CD4-positive, alpha-beta T cell (primary cell): ENCODE measurements around the gene TAS2R9. TPM values are rescaled to one million over a fixed set of nuclear protein-coding genes. Genes with fewer than 3 reads are reported as not detected.

ENCODE experiments used
- ATAC-seq: fragments of 200-7000 bp; cut with Tn5 transposase; one replicate; pipeline ENCODE4 v1.10.0; 2022; ENCODE audit warnings: mild to moderate bottlenecking; ENCODE audit not compliant: poor library complexity
- CTCF ChIA-PET: fragments of 350-600 bp; sonication (Branson Sonifier 250); formaldehyde crosslinking; loops from one replicate; lab custom pipeline; 2021; ENCODE audit warnings: antibody characterized with exemption, inconsistent platforms; lab: Charles Lee
- POLR2A ChIA-PET: fragments of 350-600 bp; sonication (Branson Sonifier 250); formaldehyde crosslinking; loops from one replicate; lab custom pipeline; 2021; ENCODE audit warnings: antibody characterized with exemption, inconsistent platforms; lab: Charles Lee
- DNase-seq, 14 experiments: peaks; one replicate each; pipeline ENCODE4 v3.0.0-alpha.2; 2013 to 2020; ENCODE audit warnings: mixed read lengths in 2 of 14
- H3K27ac ChIP-seq, 2 donors: one replicate each; pipeline versions ENCODE4 v1.5.1 to v1.7.0; 2013; ENCODE audit warnings: low read length in 2 of 2, low read depth in 1 of 2, mild to moderate bottlenecking in 1 of 2
- H3K27me3 ChIP-seq, 2 experiments: 1 replicate in 1 of 2; 2 replicates in 1 of 2; pipeline versions ENCODE4 v1.6.1 to v1.7.0; 2013; ENCODE audit warnings: low read length in 2 of 2, control low read depth in 1 of 2, mild to moderate bottlenecking in 1 of 2, moderate library complexity in 1 of 2; ENCODE audit not compliant: insufficient read depth in 2 of 2, control insufficient read depth in 1 of 2
- H3K36me3 ChIP-seq: one replicate; pipeline ENCODE4 v1.6.1; 2013; ENCODE audit warnings: low read length, control low read depth; ENCODE audit not compliant: insufficient read depth
- H3K4me1 ChIP-seq: one replicate; pipeline ENCODE4 v1.6.1; 2013; ENCODE audit warnings: low read length, control low read depth; ENCODE audit not compliant: insufficient read depth
- H3K4me3 ChIP-seq: one replicate; pipeline ENCODE4 v1.5.1; 2013; ENCODE audit warnings: mild to moderate bottlenecking, low read length, moderate library complexity
- H3K9me3 ChIP-seq, 2 experiments: 1 replicate in 1 of 2; 2 replicates in 1 of 2; pipeline versions ENCODE4 v1.6.1 to v1.7.0; 2013; ENCODE audit warnings: low read length in 2 of 2, mild to moderate bottlenecking in 2 of 2, control low read depth in 1 of 2, moderate library complexity in 1 of 2; ENCODE audit not compliant: control insufficient read depth in 1 of 2, insufficient read depth in 1 of 2
- H3K27ac Mint-ChIP-seq: one replicate; pipeline ENCODE4 v1.8.0; 2020; ENCODE audit warnings: mixed read lengths
- H3K27me3 Mint-ChIP-seq: one replicate; pipeline ENCODE4 v1.8.0; 2021; ENCODE audit warnings: mixed read lengths
- H3K36me3 Mint-ChIP-seq: one replicate; pipeline ENCODE4 v1.8.0; 2021; ENCODE audit warnings: low read depth, mixed read lengths
- H3K4me1 Mint-ChIP-seq: one replicate; pipeline ENCODE4 v1.8.0; 2021; ENCODE audit warnings: low read depth, mixed read lengths
- H3K4me3 Mint-ChIP-seq: one replicate; pipeline ENCODE4 v1.8.0; 2020; ENCODE audit warnings: mild to moderate bottlenecking, mixed read lengths
- H3K9me3 Mint-ChIP-seq: one replicate; pipeline ENCODE4 v1.8.0; 2020; ENCODE audit warnings: mixed read lengths
- CTCF ChIP-seq: fragments of 200-600 bp; IDR thresholded peaks from one replicate; pipeline ENCODE4 v1.8.0; 2022; ENCODE audit warnings: antibody characterized with exemption, mild to moderate bottlenecking
- intact Hi-C, 2 experiments: fragments of 100-400 bp; cut with DNase I in 1 of 2; cut with micrococcal nuclease in 1 of 2; formaldehyde crosslinking; loops; one replicate each; pipeline versions ENCODE4 v1.15.1 to v1.9.0; 2023 to 2025; cut with DNase I, micrococcal nuclease
- total RNA-seq, 174 experiments: library from RNA in 2 of 174; stranded (reverse) in 2 of 174; gene quantifications; one replicate each; pipeline ENCODE4 v1.2.3 and lab custom pipeline; 2021 to 2026

TAS2R9 gene
- total RNA-seq, 2 experiments from 2014 or later, result not detected

DNA sequence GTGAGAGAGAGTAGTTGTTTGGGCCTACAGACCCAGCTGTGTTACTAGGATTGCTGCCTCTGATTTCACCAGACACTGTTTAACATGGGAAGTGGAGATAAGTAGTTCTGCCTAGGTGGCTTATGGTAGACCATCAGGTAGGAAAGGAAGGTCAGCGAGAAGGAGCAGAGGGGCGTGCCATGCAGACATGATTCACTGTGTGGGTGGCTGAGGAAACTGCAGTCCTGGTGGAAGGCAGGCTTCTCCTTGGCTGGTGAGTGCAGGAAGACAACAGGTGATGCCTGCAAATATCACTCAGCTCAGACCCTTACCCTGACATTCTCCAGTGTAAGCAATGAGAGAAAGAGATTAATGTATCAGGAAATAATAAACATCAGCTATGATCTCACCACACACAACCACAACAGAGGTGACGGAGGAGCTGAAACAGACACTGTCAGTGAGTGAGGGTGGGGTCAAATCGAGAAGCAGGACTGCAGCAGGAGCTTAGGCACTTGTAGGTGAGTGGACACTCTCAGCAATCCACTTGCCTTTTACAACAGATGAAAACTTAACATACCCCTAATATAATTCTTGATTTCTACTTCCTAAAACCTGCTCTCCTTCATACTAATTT lies 41.4 kb upstream of the TAS2R9 start:
- POLR2A ChIA-PET, result interaction anchor here (0.6 to 1.5 kb wide), 2 partner anchors 14 to 319 kb away, joined by 3 read pairs; partner anchors contain the start of gene SMIM10L1
- Histone ChIP-seq H3K36me3 (peaks cover 3% of the 10 kb centered on the region), H3K27ac (no peak overlapping the region), H3K4me3 (no peak overlapping the region), H3K9me3 (peaks cover 7 to 11% of the 10 kb centered on the region in 2 experiments), H3K4me1 (peaks cover 21% of the 10 kb centered on the region), H3K27me3 (no peaks in the 10 kb centered on the region)
- no peaks in the 10 kb centered on the region for H3K27me3 Mint-ChIP-seq
- no peak for TF ChIP-seq CTCF
- CTCF ChIA-PET, result no interaction called here
- intact Hi-C loops, result no loop called here
- H3K9me3 Mint-ChIP-seq, result peaks cover 7% of the 10 kb centered on the region
- peaks cover 68% of the 10 kb centered on the region for H3K36me3 Mint-ChIP-seq
- H3K4me3 Mint-ChIP-seq, result peak overlapping the region; percentile 7
- peak overlapping the region; percentile 10 for H3K27ac Mint-ChIP-seq
- H3K4me1 Mint-ChIP-seq, result peaks cover 52% of the 10 kb centered on the region
- ATAC-seq (peak; percentile 25), DNase-seq (peak in 1 of 14 experiments; percentile 29)

- no peak for TF ChIP-seq CTCF
- Mint-ChIP-seq H3K4me3 (no peak within 1 kb of the TSS), H3K4me1 (peaks cover 46% of the 10 kb centered on the region), H3K36me3 (peaks cover 70% of the 10 kb centered on the region), H3K27ac (no peak within 1 kb of the TSS), H3K27me3 (no peaks in the 10 kb centered on the region), H3K9me3 (no peaks in the 10 kb centered on the region)
- intact Hi-C loops, result no loop called here
- ChIA-PET CTCF (no interaction called here), POLR2A (no interaction called here)
- DNase-seq (peak in 3 of 14 experiments; percentile 9 to 73 (median 11)), ATAC-seq (peak; percentile 73)
- Histone ChIP-seq H3K4me3 (no peak within 1 kb of the TSS), H3K27ac (no peak within 1 kb of the TSS), H3K9me3 (peaks cover 0 to 5% of the 10 kb centered on the region in 2 experiments), H3K4me1 (peaks cover 21% of the 10 kb centered on the region), H3K36me3 (peaks cover 3% of the 10 kb centered on the region), H3K27me3 (no peaks in the 10 kb centered on the region)
Measured at GRCh38 chr12:10849425-10849878, 39.5 kb upstream of the TAS2R9 start, which contains the start of gene PRR4. PRR4 (minus strand) TSS chr12:10849475; CDS start chr12:10849437, 38 bp downstream.

- ATAC-seq, result no peak
- no peak overlapping the region for H3K4me3 ChIP-seq
- peaks cover 77% of the 10 kb centered on the region for H3K36me3 Mint-ChIP-seq
- intact Hi-C loops, result no loop called here
- POLR2A ChIA-PET, result no interaction called here
- H3K9me3 Mint-ChIP-seq, result no peaks in the 10 kb centered on the region
- H3K4me1 Mint-ChIP-seq, result peaks cover 36% of the 10 kb centered on the region
- peaks cover 3% of the 10 kb centered on the region for H3K36me3 ChIP-seq
- H3K27me3 ChIP-seq, result no peaks in the 10 kb centered on the region
- H3K27me3 Mint-ChIP-seq, result no peaks in the 10 kb centered on the region
- no peak for TF ChIP-seq CTCF
- no peaks in the 10 kb centered on the region for H3K9me3 ChIP-seq
- no peak for DNase-seq
- no peak overlapping the region for H3K27ac Mint-ChIP-seq
- H3K4me1 ChIP-seq, result peaks cover 12% of the 10 kb centered on the region
- no peak overlapping the region for H3K4me3 Mint-ChIP-seq
- no peak overlapping the region for H3K27ac ChIP-seq
- CTCF ChIA-PET, result no interaction called here
Measured at GRCh38 chr12:10847744-10848143, 37.8 kb upstream of the TAS2R9 start.
